ENCODE results near the gene OPTN. TPM values are rescaled to one million over a fixed set of nuclear protein-coding genes. Genes with fewer than 3 reads are reported as not detected.

Gene OPTN
- total and polyA plus RNA-seq, 10 of the 15 experiments (the other 5 are each of a cell fraction or from before 2014, with no cell fraction given), result 15.2 to 42.4 (median 25.5) TPM

DNA sequence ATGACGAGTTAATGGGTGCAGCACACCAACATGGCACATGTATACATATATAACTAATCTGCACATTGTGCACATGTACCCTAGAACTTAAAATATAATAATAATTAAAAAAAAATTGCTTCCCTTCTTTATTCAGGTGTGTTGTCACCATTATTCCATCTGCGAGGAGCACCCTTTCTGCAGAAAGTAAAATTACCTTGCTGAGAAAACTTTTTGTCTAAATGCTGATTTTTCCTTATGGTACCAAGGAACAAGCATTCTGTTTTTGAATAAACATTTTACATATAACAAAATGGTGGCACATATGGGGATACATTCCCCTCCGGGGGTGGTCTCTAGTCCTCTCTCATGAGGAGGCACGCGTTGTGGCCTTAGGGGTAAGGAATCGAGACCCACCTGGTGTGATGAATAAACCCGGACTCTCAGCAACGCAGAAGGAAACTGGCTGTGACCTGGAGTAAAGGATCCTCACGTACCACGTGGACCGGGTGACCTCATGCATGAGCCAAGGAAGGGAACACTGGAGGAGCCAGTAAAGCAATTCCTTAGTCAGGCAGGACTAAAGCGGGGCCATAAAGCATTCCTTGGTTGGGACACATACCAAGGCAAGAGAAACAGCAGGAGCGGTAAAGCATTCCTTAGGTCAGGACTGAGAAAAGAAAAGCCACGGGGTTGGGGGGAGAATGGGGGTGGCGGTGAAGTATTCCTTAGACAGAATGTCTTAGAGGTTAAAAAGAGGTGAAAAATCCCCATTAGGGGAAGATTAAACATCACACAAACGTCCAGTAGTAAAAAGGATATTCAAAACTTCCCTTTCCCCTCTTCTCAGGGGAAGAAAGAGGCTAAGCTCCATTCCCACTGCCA lies 20.8 kb upstream of the OPTN start:
- no peak for FAIRE-seq

GRCh38 chr10:13079776-13080050 lies 20.2 kb upstream of the OPTN start:
- no peak overlapping the region for H3K9ac ChIP-seq (ENCODE audit: control insufficient read depth, insufficient read depth, low read length)
- DNase-seq (ENCODE audit: low read depth, low spot score), result no peak
- H3K4me2 ChIP-seq (ENCODE audit: control insufficient read depth, insufficient read depth), result no peak overlapping the region
- peaks cover 4% of the 10 kb centered on the region; the same call in 2 of the 3 replicates for H3K9me3 ChIP-seq (replicated peaks; ENCODE audit: control insufficient read depth, insufficient read depth, low read length)
- H3K36me3 ChIP-seq (ENCODE audit: control insufficient read depth in 2 of 2, insufficient read depth in 2 of 2, low read length in 1 of 2), result no peaks in the 10 kb centered on the region
- H3K27me3 ChIP-seq (replicated peaks in 1 of 2; ENCODE audit: control insufficient read depth in 2 of 2, insufficient read depth in 2 of 2, low read length in 1 of 2), result peaks cover 0 to 3% of the 10 kb centered on the region in 2 experiments; a peak in 2 of 4 replicates
- in situ Hi-C loops (cut with MboI), result no loop called here
- RAD21 ChIA-PET (ENCODE audit: unreplicated experiment), result no interaction called here
- BruUV-seq (replicated peaks), result no TSS peak
- CTCF ChIA-PET, result no interaction called here
- POLR2A ChIA-PET, result no interaction called here
- ATAC-seq, result no peak
- H3K79me2 ChIP-seq (ENCODE audit: control insufficient read depth, insufficient read depth, low read length), result no peaks in the 10 kb centered on the region
- intact Hi-C loops (cut with micrococcal nuclease; ENCODE audit: unreplicated experiment), result loop anchor here (5.0 kb wide), 1 partner anchor 177 kb away; no protein-coding TSS in a partner anchor
- H2AFZ ChIP-seq (ENCODE audit: control insufficient read depth, low read depth, low read length), result no peak overlapping the region
- no peaks in the 10 kb centered on the region for H3K4me1 ChIP-seq (ENCODE audit: control insufficient read depth, insufficient read depth, low read length)
- no peaks in the 10 kb centered on the region for H4K20me1 ChIP-seq (ENCODE audit: control insufficient read depth, insufficient read depth)
- SMC1A ChIA-PET (ENCODE audit: uncharacterized antibody, unreplicated experiment), result no interaction called here
- no peak overlapping the region for H3K4me3 ChIP-seq
- WGBS (ENCODE audit: insufficient coverage, insufficient replicate concordance, low lambda C conversion rate, missing lambda C conversion rate), result 0% methylated on average over 2 of the region's 2 CpGs
- no peak for FAIRE-seq
- H3K27ac ChIP-seq (ENCODE audit: control insufficient read depth, insufficient read depth), result no peak overlapping the region
- TF ChIP-seq SP1 (IDR thresholded peaks at IDR 0.05; ENCODE audit: low read depth, low read length) (no peak), RFX5 (IDR thresholded peaks at IDR 0.05; ENCODE audit: low read depth, low read length) (no peak), KLF5 (IDR thresholded peaks at IDR 0.05; ENCODE audit: partially characterized antibody) (no peak), TBL1XR1 (IDR thresholded peaks at IDR 0.05; ENCODE audit: low read depth, low read length) (no peak), NFXL1 (IDR thresholded peaks at IDR 0.05; ENCODE audit: borderline replicate concordance) (no peak), POLR2AphosphoS2 (IDR thresholded peaks at IDR 0.05; ENCODE audit: low read depth, low read length) (no peak), SIN3A (IDR thresholded peaks at IDR 0.05; ENCODE audit: low read depth, low read length) (no peak), ELK1 (IDR thresholded peaks at IDR 0.05; ENCODE audit: low read depth, low read length) (no peak), RELA (IDR thresholded peaks at IDR 0.05; ENCODE audit: borderline replicate concordance, partially characterized antibody) (no peak), SMC3 (IDR thresholded peaks at IDR 0.05; ENCODE audit: borderline replicate concordance, low read length) (no peak), TCF7 (IDR thresholded peaks at IDR 0.05; ENCODE audit: borderline replicate concordance) (no peak)
- TF ChIP-seq, protein P1, sequence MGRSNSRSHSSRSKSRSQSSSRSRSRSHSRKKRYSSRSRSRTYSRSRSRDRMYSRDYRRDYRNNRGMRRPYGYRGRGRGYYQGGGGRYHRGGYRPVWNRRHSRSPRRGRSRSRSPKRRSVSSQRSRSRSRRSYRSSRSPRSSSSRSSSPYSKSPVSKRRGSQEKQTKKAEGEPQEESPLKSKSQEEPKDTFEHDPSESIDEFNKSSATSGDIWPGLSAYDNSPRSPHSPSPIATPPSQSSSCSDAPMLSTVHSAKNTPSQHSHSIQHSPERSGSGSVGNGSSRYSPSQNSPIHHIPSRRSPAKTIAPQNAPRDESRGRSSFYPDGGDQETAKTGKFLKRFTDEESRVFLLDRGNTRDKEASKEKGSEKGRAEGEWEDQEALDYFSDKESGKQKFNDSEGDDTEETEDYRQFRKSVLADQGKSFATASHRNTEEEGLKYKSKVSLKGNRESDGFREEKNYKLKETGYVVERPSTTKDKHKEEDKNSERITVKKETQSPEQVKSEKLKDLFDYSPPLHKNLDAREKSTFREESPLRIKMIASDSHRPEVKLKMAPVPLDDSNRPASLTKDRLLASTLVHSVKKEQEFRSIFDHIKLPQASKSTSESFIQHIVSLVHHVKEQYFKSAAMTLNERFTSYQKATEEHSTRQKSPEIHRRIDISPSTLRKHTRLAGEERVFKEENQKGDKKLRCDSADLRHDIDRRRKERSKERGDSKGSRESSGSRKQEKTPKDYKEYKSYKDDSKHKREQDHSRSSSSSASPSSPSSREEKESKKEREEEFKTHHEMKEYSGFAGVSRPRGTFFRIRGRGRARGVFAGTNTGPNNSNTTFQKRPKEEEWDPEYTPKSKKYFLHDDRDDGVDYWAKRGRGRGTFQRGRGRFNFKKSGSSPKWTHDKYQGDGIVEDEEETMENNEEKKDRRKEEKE (IDR thresholded peaks at IDR 0.05), result no peak

More for the DNA sequence above, 20.8 kb upstream of the OPTN start:
- SMC1A ChIA-PET (ENCODE audit: uncharacterized antibody, unreplicated experiment), result no interaction called here
- no peaks in the 10 kb centered on the region for H3K4me1 ChIP-seq (ENCODE audit: control insufficient read depth, insufficient read depth, low read length)
- H3K4me3 ChIP-seq, result no peak overlapping the region
- no peak overlapping the region for H2AFZ ChIP-seq (ENCODE audit: control insufficient read depth, low read depth, low read length)
- intact Hi-C loops (cut with micrococcal nuclease; ENCODE audit: unreplicated experiment), result loop anchor here (5.0 kb wide), 1 partner anchor 177 kb away; no protein-coding TSS in a partner anchor
- H4K20me1 ChIP-seq (ENCODE audit: control insufficient read depth, insufficient read depth), result no peaks in the 10 kb centered on the region
- CTCF ChIA-PET, result no interaction called here
- peaks cover 0 to 3% of the 10 kb centered on the region in 2 experiments; a peak in 2 of 4 replicates for H3K27me3 ChIP-seq (replicated peaks in 1 of 2; ENCODE audit: control insufficient read depth in 2 of 2, insufficient read depth in 2 of 2, low read length in 1 of 2)
- no peak for TF ChIP-seq FOXK2 (IDR thresholded peaks at IDR 0.05)
- TF ChIP-seq HDAC2 (IDR thresholded peaks at IDR 0.05), result no peak
- TF ChIP-seq CBFB (IDR thresholded peaks at IDR 0.05; ENCODE audit: low read depth), result no peak
- no peak for TF ChIP-seq SMAD5 (IDR thresholded peaks at IDR 0.05; ENCODE audit: low read depth)
- TF ChIP-seq CEBPB (IDR thresholded peaks at IDR 0.05; ENCODE audit: borderline replicate concordance in 1 of 2, low read depth in 2 of 2, low read length in 2 of 2), result no peak
- no peak for TF ChIP-seq NFYB (IDR thresholded peaks at IDR 0.05; ENCODE audit: insufficient read depth, low read depth, low read length)
- TF ChIP-seq YBX1 (IDR thresholded peaks at IDR 0.05), result no peak
- RAD21 ChIA-PET (ENCODE audit: unreplicated experiment), result no interaction called here
- BruUV-seq (replicated peaks), result no TSS peak
- in situ Hi-C loops (cut with MboI), result no loop called here
- POLR2A ChIA-PET, result no interaction called here
- H3K27ac ChIP-seq (ENCODE audit: control insufficient read depth, insufficient read depth), result no peak overlapping the region
- 66% methylated on average over 16 of the region's 16 CpGs for WGBS (ENCODE audit: insufficient coverage, insufficient replicate concordance, low lambda C conversion rate, missing lambda C conversion rate)
- no peak overlapping the region for H3K9ac ChIP-seq (ENCODE audit: control insufficient read depth, insufficient read depth, low read length)
- peaks cover 4% of the 10 kb centered on the region; the same call in 2 of the 3 replicates for H3K9me3 ChIP-seq (replicated peaks; ENCODE audit: control insufficient read depth, insufficient read depth, low read length)
- DNase-seq (ENCODE audit: low read depth, low spot score), result no peak
- H3K36me3 ChIP-seq (ENCODE audit: control insufficient read depth in 2 of 2, insufficient read depth in 2 of 2, low read length in 1 of 2), result no peaks in the 10 kb centered on the region
- ATAC-seq, result no peak
- no peak overlapping the region for H3K4me2 ChIP-seq (ENCODE audit: control insufficient read depth, insufficient read depth)
- H3K79me2 ChIP-seq (ENCODE audit: control insufficient read depth, insufficient read depth, low read length), result no peaks in the 10 kb centered on the region
